ENCODE data around the gene GPATCH8.

- TF ChIP-seq, protein P1, sequence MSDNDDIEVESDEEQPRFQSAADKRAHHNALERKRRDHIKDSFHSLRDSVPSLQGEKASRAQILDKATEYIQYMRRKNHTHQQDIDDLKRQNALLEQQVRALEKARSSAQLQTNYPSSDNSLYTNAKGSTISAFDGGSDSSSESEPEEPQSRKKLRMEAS (IDR thresholded peaks at IDR 0.05), result no peak
- TF ChIP-seq EGR1 (IDR thresholded peaks at IDR 0.05) (no peak), EP300 (IDR thresholded peaks at IDR 0.05; ENCODE audit: borderline replicate concordance) (no peak), NFIC (IDR thresholded peaks at IDR 0.05) (no peak), YY1 (IDR thresholded peaks at IDR 0.05; ENCODE audit: low read depth) (no peak), TEAD4 (IDR thresholded peaks at IDR 0.05) (no peak), CEBPB (IDR thresholded peaks at IDR 0.05) (no peak)
- TF ChIP-seq, protein P2, sequence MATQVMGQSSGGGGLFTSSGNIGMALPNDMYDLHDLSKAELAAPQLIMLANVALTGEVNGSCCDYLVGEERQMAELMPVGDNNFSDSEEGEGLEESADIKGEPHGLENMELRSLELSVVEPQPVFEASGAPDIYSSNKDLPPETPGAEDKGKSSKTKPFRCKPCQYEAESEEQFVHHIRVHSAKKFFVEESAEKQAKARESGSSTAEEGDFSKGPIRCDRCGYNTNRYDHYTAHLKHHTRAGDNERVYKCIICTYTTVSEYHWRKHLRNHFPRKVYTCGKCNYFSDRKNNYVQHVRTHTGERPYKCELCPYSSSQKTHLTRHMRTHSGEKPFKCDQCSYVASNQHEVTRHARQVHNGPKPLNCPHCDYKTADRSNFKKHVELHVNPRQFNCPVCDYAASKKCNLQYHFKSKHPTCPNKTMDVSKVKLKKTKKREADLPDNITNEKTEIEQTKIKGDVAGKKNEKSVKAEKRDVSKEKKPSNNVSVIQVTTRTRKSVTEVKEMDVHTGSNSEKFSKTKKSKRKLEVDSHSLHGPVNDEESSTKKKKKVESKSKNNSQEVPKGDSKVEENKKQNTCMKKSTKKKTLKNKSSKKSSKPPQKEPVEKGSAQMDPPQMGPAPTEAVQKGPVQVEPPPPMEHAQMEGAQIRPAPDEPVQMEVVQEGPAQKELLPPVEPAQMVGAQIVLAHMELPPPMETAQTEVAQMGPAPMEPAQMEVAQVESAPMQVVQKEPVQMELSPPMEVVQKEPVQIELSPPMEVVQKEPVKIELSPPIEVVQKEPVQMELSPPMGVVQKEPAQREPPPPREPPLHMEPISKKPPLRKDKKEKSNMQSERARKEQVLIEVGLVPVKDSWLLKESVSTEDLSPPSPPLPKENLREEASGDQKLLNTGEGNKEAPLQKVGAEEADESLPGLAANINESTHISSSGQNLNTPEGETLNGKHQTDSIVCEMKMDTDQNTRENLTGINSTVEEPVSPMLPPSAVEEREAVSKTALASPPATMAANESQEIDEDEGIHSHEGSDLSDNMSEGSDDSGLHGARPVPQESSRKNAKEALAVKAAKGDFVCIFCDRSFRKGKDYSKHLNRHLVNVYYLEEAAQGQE (IDR thresholded peaks at IDR 0.05; ENCODE audit: low read depth), result no peak
- TF ChIP-seq, protein P3, sequence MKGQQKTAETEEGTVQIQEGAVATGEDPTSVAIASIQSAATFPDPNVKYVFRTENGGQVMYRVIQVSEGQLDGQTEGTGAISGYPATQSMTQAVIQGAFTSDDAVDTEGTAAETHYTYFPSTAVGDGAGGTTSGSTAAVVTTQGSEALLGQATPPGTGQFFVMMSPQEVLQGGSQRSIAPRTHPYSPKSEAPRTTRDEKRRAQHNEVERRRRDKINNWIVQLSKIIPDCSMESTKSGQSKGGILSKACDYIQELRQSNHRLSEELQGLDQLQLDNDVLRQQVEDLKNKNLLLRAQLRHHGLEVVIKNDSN (IDR thresholded peaks at IDR 0.05), result no peak
These were observed 85.7 kb downstream of the GPATCH8 start for GRCh38 chr17:44417553-44417952.

Measured in Ishikawa (cell line).